Measurements from ENCODE around the gene HOXD11. TPM values are rescaled to one million over a fixed set of nuclear protein-coding genes. Genes with fewer than 3 reads are reported as not detected.

HOXD11 gene
- total and polyA plus RNA-seq, 9 of the 15 experiments (the other 6 are each of a cell fraction or from before 2014, with no cell fraction given): not detected

GRCh38 chr2:176111846-176112374 is 4.8 kb downstream of the HOXD11 start (continued):
- TF ChIP-seq ARID2 (IDR thresholded peaks at IDR 0.05) (no peak), NCOA6 (IDR thresholded peaks at IDR 0.05) (no peak), NBN (IDR thresholded peaks at IDR 0.05; ENCODE audit: low read depth) (no peak), TRIM24 (IDR thresholded peaks at IDR 0.05) (no peak), EP400 (IDR thresholded peaks at IDR 0.05) (no peak), NR4A1 (CRISPR knock-in tag; IDR thresholded peaks at IDR 0.05) (no peak), NR4A1 (tag; IDR thresholded peaks at IDR 0.05) (no peak), SNRNP70 (optimal IDR thresholded peaks at IDR 0.05; ENCODE audit: low read depth, low read length) (no peak)

- H3K27ac ChIP-seq (ENCODE audit: extremely low read depth, low read depth, low read length): no peak overlapping the region
- no TSS peak for BruUV-seq (replicated peaks)
- 6% methylated on average over 39 of the region's 40 CpGs for WGBS (ENCODE audit: insufficient coverage, low coverage, missing lambda C conversion rate)
- peaks cover 60 to 64% of the 10 kb centered on the region in 2 experiments for H3K27me3 ChIP-seq (ENCODE audit: control insufficient read depth in 2 of 2, insufficient read depth in 2 of 2, low read length in 2 of 2)
- no peak overlapping the region for H3K9ac ChIP-seq (ENCODE audit: insufficient read depth in 1 of 2, low read depth in 2 of 2, low read length in 2 of 2)
- no peaks in the 10 kb centered on the region for H3K36me3 ChIP-seq (ENCODE audit: control insufficient read depth, insufficient read depth, low read length)
- DNase-seq (ENCODE audit: extremely low read depth in 1 of 4, low spot score in 3 of 4): no peak
- peaks cover 0 to 22% of the 10 kb centered on the region in 2 experiments; a peak in 1 of 5 replicates for H3K4me1 ChIP-seq (replicated peaks in 1 of 2; ENCODE audit: control insufficient read depth in 2 of 2, insufficient read depth in 2 of 2, low read length in 2 of 2)
- FAIRE-seq: no peak
- no peaks in the 10 kb centered on the region for H3K9me1 ChIP-seq (ENCODE audit: control insufficient read depth, insufficient read depth, low read length)
- no peak overlapping the region for H3K4me2 ChIP-seq (ENCODE audit: insufficient read depth, low read length)
- H4K20me1 ChIP-seq (replicated peaks; ENCODE audit: control insufficient read depth, insufficient read depth, low read length): no peaks in the 10 kb centered on the region
- ChIA-PET POLR2A (no interaction called here), CTCF (ENCODE audit: low intra/inter-chr PET ratio) (interaction anchor here (0.5 kb wide), 1 partner anchor 347 kb away, joined by 3 read pairs; no protein-coding TSS in a partner anchor)
- intact Hi-C loops (cut with micrococcal nuclease) (no loop called here), in situ Hi-C loops (cut with MboI) (no loop called here)
- no peak overlapping the region for H3K4me3 ChIP-seq
- ATAC-seq: no peak
- no peak overlapping the region for H2AFZ ChIP-seq (ENCODE audit: low read depth, low read length)
- no peaks in the 10 kb centered on the region for H3K79me2 ChIP-seq (ENCODE audit: control insufficient read depth, insufficient read depth, low read length)
- no peaks in the 10 kb centered on the region for H3K9me3 ChIP-seq (replicated peaks; ENCODE audit: control insufficient read depth, insufficient read depth, low read depth, low read length)
- no peak for TF ChIP-seq ZKSCAN8 (CRISPR knock-in tag; IDR thresholded peaks at IDR 0.05)
- TF ChIP-seq POLR3G (IDR thresholded peaks at IDR 0.05; ENCODE audit: extremely low read depth, insufficient read length, insufficient replicate concordance): no peak
- no peak for TF ChIP-seq HCFC1 (IDR thresholded peaks at IDR 0.05; ENCODE audit: low read depth, low read length)
- TF ChIP-seq ZBTB8A (IDR thresholded peaks at IDR 0.05; ENCODE audit: partially characterized antibody): no peak
- no peak for TF ChIP-seq ATF3 (IDR thresholded peaks at IDR 0.05)
- no peak for TF ChIP-seq ATF3 (CRISPR knock-in tag; conservative IDR thresholded peaks at IDR 0.05)
- no peak for TF ChIP-seq ZNF217 (CRISPR knock-in tag; IDR thresholded peaks at IDR 0.05)
- TF ChIP-seq TAF1 (IDR thresholded peaks at IDR 0.05; ENCODE audit: control insufficient read depth, extremely low read depth, insufficient read depth, low read length, severe bottlenecking): no peak
- no peak for TF ChIP-seq CHD1 (IDR thresholded peaks at IDR 0.05; ENCODE audit: low read length)
- TF ChIP-seq CLOCK (CRISPR knock-in tag; IDR thresholded peaks at IDR 0.05; ENCODE audit: borderline replicate concordance): no peak
- TF ChIP-seq SNRNP70 (optimal IDR thresholded peaks at IDR 0.05; ENCODE audit: low read depth, low read length): no peak
Measured at GRCh38 chr2:176112375-176113302, 5.6 kb downstream of the HOXD11 start.

All from K562 (cell line).